Stimulated activated CD8-positive, alpha-beta memory T cell treated with anti-CD3 and anti-CD28 coated beads, Interleukin-7, amount 100 ng/mL, for 24 hours (primary cell): ENCODE measurements around the gene KRT33A.
"Not testable (repeated sequence)": the region's sequence is repeated elsewhere in the genome, so short reads cannot be mapped to it uniquely, and the experiment has no call there.

ENCODE experiments used
- DNase-seq: peaks from one replicate; pipeline ENCODE4 v3.0.0-alpha.2; 2020; ENCODE audit warnings: low read depth

Gene KRT33A

DNA sequence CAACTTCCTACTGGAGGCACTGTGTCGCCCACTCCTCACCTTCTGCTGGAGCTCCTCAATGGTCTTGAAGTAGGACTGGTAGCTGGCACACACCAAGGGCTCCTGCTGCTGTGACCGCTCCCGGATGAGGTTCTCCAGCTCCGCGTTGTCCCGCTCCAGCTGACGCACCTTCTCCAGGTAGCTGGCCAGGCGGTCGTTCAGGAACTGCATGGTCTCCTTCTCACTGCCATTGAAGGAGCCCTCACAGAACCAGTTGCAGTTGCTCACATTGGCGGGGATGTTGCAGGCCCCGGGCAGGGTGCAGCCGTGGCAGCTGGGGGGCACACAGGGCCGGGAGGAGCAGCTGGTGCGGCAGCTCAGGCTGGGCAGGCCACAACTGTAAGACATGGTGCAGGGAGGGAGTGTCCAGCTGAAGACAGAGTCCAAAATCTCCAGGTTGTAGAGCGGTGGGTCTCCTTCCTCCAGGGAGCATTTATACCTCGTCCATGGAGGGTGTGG is at the start of gene KRT33A:
Gene KRT33A (minus strand): TSS at position 448 of the 498 bp plus-strand sequence. CDS start 61 bp downstream, at position 387.
- DNase-seq, result not testable (repeated sequence)

DNA sequence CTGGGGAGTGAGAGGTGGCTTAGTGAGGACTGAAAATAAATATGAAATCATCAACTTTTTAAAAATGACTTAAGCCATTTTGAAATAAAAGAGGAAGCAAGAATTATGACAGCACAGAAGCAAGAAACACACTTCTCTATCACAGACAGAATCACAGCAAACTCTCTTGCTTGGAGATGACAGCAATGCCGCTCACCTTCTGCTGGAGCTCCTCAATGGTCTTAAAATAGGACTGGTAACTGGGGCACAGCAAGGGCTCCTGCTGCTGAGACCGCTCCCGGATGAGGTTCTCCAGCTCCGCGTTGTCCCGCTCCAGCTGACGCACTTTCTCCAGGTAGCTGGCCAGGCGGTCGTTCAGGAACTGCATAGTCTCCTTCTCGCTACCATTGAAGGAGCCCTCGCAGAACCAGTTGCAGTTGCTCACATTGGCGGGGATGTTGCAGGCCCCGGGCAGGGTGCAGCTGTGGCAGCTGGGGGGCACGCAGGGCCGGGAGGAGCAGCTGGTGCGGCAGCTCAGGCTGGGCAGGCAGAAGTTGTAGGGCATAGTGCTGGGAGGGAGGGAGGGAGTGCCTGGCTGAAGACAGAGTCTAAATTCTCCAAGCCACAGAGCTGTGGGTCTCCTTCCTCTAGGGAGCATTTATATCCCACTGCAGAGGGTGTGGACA is 46.5 kb upstream of the KRT33A start, which contains the start of gene KRT31:
Gene KRT31 (minus strand): TSS at position 613 of the 665 bp plus-strand sequence. CDS start 69 bp downstream, at position 544.
- no peak for DNase-seq

DNA sequence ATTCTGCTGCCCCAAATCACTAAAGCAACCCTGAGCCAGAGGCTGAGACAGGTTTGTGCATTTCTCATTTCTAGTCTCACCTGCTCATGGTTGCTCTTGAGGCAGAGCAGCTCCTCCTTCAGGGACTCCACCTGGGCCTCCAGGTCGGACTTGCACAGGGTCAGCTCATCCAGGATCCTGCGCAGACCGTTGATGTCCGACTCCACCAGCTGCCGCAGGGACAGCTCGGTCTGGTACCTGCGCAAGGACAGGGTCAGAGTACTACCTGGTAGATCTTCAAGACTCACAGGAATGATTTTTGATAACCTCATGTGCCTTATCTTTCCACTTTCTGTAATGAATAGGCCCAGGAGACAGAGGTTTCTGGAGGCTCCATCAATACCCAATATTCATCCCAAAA is 45.7 kb upstream of the KRT33A start:
- DNase-seq, result no peak

DNA sequence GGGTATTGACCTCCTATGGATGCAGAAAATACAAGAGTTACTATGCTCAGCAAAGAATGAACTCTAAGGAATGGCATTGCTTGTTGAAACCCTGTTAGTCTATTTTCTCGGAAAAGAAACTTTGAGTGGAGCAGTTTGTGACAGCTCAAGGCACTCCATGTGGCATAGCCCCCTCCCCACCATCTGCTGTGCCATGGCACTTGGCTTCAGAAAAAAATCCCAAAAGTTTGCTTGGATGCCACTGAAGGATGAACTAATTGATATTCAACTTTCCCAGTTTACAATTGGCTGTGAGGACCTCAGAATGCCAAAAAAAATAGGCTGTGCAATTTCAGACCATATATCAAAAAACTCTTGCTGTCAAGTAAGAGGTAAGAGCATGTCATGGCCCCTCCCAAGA is 45.0 kb upstream of the KRT33A start:
- no peak for DNase-seq

DNA sequence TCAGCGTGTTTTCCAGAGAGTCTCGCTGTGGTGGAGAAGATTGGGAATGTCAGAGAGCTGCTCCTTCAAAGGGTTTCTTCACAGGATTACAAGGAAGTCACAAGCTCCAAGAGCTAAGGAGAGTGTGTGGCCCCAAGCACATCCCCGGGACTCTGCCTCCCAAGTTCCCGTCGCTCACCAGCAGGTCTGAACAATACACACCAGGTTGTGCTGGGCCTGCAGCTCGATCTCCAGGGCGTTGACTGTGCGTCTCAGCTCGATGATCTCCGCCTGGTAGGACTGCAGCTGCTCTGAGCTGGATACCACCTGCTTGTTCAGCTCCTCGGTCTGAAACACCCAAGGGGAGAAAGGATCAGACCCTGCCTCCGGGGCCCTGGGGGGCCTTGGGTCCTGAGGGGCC is 44.4 kb upstream of the KRT33A start:
- not testable (repeated sequence) for DNase-seq

DNA sequence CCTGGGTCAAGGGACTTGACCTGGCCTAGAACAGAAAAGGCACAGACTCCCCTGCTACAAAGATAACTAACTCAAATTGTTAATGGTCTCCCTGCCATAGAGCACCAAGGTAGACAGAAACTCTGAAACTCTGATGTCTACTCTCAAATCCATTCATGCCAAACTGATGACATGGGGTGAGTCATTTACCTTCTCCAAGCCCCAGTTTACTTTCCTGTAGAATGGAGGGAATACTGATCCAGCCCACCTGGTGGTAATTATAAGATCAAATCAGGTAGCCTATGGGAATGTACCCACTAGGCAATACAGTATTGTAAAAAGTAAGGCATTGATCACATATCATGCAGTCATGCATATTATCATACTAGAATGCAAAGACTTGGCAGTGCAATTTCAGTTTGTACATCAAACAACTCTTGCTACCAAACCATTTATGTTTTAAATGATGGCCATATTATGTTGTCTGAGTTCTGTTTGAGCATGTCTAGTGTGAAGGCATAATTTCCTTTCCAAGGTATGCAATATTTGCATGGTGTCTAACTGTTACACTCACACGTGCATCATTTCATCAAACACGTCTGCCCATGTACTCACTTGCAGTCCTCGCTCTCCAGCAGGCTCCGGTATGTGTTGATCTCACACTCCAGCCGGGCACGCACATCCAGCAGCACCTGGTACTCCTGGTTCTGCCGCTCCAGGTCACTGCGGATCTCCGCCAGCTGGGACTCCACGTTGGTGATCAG is 43.8 kb upstream of the KRT33A start:
- no peak for DNase-seq

DNA sequence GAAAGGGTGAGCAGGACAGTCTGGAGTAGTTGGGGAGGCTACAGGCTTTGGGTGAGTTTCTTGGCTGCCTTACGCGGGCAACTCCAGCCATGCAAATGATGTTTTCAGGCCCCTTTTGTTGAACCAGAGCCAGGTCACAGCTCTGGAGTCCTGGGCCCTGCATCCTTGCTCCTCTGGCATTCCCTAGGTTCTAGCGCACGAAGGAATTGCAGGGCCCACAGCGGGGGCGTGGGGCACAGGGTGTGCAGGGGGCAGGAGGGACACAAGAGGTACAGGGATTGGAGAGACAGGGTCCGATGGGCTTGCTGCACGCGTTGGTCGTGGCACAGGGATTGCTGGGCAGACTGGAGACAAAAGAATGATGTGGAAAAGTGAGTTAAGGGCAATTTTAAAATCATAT is 43.2 kb upstream of the KRT33A start:
- no peak for DNase-seq

DNA sequence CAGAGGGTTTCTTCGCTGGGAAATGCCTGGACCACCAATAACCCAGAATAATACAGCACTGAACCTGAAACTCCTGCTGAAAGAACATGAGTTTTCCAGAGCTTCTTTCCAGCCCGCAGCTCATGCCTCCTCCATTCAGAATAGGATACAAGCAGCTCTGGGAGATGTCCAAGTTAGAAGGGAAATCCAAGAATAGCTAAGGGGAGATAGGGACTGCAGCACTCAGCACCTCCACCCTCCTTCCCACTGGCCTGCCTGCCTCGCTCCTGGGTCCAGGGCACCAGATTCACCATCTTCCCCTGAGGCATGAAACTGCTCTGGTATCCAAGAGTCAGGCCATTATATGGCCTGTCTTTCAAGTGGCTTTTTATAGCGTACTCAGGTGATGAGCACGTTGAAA is 42.7 kb upstream of the KRT33A start:
- no peak for DNase-seq

DNA sequence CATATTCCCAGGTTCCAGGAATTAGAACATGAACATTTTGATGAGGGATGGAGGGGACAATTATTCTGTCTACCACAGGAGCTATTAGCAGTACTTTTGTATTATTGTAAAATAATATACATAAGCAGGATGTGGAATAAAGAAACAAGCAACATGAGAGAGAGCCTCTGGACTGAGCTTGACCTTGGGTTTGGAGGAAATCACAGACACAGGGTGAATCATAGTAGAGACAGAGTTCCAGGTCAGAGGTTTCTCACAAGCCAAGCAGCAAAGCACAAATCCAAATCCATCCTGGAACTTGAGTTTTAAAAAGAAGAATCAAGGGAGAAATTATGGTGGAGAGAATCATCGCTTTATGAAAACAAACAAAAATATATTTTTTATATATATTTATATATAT is 41.6 kb upstream of the KRT33A start:
- DNase-seq, result no peak

DNA sequence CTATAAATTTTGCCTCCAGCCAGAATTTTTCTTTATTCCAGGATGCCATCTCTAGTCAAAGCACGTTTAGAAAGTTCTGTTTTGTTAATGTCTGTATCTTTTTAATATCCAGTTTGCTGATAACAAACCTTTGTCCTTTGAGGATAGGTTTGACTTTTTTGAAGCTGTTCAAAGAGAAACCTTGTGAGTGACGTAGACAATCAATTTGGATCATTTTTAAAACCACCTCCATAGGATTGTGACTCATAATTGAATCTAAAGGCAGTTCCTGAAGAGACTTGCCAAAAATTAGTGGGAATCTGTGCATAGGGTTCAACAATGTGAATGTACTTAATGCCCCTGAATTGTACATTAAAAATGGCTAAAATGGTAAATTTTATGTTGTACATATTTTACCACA is 40.9 kb upstream of the KRT33A start:
- no peak for DNase-seq

DNA sequence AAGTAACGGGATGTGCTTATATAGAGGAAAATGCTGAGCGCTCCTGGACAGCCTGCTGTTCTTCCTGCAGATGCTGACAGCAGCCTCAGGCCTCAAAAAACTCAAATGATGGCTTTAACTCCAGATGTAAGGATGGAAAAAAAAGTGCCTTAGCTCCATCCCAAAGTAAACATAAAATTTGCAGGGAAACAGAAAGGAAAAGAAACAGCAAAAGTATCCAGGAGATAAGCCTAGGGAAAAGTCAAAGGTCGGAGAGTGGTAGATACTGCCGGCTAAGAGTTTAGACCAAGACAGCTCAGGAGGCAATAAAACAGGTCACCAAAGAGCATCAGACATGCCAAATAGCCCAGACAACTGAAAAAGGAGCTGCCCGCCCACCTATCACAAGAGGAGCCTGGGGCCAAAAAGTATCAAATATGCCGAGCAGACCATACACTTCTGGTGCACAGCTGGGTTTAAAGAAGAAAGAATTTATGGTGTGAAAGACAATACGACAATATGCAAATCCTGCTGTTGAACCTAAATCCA is 39.8 kb upstream of the KRT33A start:
- no peak for DNase-seq

DNA sequence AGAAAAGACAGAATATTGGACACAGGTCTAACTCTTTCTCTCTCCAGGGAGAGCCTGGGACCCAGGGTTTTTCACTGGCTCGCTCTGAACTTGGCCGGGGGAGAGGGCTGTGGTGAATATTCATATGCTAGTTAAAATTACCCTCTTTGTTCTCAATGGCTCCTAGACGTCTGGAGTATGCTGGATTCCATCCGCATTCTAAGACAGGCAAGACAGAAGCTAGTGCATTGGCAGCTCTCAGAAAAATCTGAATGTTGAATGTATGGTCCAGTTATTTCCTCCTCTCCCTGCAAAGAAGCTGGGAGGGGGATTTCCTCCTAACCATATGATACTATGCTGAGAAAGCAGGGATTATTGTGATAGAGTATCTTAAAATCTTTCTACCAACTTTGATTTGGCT is 37.0 kb upstream of the KRT33A start:
- no peak for DNase-seq

DNA sequence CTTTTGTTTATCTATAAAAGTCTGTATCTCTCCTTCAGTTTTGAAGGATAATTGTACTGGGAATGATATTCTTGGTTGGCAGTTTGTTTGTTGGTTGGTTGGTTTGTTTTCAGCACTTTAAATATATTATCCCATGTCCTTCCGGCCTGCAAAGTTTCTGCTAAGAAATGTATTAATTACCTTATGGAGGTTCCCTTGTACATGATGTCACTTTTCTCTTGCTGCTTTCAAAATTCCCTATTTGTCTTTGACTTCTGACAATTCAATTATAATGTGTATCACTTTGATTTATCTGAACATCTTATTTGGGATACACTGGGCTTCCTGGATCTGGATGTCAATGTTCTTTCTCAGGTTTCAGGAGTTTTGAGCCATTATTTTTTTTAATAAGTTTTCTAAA is 35.6 kb upstream of the KRT33A start:
- no peak for DNase-seq

DNA sequence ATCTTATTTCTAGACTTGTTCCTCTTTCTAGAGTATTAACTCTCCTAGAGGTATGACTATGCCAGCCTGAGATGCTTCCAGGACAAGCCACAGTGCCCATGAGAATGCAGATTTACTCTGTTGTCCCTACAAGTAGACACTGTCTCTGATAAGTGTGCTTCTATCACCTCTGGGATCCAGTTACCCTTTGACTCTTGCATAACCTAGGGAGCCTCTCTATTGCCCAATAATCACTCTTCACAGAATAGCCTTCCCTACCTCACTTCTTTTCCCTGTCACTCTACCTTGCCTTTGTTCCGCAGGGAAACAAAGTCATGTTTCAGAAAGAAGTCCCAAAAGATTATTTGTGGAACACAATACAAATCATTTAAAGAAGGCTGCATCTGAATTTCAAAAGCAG is 33.1 kb upstream of the KRT33A start:
- no peak for DNase-seq

DNA sequence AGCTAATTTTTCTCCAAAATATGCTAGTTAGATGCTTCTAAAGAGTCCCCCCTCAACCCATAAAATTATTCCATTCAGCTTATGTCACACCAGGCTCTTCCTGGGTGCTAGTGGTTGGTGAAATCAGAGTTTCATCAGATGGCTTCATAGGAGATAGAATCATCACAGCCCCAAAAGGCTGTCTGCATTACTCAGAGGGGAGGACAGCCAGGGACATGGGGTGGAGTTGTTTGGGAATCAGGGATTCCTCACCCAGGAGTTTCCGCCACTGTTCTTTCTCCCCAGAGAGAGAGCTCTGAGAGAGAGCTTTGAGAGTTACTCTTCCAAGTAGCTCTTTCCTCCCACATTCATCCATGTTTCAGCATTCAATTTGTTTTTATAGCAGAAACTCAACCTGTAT is 31.8 kb upstream of the KRT33A start:
- no peak for DNase-seq

DNA sequence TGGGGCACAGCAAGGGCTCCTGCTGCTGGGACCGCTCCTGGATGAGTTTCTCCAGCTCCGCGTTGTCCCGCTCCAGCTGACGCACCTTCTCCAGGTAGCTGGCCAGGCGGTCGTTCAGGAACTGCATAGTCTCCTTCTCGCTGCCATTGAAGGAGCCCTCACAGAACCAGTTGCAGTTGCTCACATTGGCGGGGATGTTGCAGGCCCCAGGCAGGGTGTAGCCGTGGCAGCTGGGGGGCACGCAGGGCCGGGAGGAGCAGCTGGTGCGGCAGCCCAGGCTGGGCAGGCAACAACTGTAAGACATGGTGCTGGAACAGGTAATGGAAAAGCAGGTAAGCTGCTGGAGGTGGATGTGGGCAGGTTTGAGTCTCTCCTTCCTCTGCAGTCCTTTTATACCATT is 31.3 kb upstream of the KRT33A start, which contains the start of gene KRT34:
Gene KRT34 (minus strand): TSS at position 364 of the 400 bp plus-strand sequence. CDS start 60 bp downstream, at position 304.
- DNase-seq, result not testable (repeated sequence)

DNA sequence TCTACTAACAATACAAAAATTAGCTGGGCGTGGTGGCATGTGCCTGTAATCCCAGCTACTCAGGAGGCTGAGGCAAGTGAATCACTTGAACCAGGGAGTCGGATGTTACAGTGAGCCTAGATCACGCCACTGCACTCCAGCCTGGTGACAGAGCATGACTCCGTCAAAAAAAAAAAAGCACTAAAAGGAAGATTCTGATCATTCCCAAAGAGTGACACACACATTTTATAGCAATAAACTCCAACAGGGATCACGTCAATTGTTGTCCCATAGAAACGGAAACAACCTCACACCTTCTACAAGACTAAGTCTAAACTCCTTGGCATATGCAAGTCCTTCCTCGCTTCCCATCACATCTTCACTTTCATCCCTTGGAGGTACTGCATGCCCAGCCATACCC is 29.5 kb upstream of the KRT33A start:
- not testable (repeated sequence) for DNase-seq

DNA sequence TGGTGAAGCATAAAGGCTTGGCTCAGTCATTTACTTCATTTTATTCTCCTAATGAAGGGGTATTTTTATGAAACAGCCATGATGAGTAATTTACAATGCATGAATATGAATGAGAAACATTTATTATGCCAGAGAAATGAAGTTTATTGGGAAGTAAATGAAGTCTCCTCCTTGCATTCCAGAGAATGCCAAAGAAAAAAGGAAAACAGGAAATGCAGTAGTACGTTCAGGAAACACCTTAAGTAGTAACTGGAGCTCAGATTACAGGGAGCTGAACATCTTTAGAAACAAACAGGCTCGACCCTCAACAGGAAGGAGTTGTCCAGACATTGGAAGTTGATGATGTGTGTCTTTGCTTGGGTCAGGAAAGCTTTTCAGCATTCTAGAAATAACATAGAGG is 26.9 kb upstream of the KRT33A start:
- no peak for DNase-seq

DNA sequence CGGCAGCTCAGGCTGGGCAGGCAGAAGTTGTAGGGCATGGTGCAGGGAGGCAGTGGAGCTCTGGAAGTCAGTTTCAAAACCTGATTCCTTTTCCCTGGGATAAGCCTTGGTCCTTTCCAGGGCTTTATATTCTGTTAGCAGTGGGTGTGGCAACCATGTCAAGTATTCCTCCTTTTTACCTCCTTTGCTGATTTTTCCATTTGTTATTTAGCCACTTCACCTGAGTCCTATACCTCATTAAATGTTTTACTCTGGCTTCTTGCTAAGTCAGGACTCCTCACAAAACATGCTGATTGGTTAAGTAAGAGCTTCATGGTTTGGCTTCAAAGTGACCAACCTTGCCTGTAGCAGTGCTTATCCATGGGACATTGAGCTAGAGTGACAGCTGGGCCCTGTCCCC is 19.1 kb upstream of the KRT33A start, which contains the start of gene KRT33B:
Gene KRT33B (minus strand): TSS at position 101 of the 400 bp plus-strand sequence. CDS start 63 bp downstream, at position 38.
- no peak for DNase-seq

DNA sequence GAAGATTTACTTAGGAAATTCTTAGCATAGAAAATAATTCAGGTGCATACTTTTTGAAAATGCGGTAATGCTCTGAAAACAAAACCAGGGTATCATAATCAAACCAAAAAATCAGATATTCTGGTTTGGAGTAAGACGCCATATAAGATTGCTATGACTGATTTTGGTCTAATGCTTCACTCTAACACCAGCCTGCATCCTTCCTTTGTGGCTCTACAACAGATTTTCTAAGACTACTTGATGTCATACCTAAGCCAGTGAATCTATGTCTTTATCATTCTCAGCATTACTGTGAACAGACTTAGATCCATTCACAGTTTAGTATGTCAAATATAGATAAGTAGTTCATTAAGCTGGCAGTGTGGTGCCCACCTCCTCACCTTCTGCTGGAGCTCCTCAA is 18.4 kb upstream of the KRT33A start:
- no peak for DNase-seq

DNA sequence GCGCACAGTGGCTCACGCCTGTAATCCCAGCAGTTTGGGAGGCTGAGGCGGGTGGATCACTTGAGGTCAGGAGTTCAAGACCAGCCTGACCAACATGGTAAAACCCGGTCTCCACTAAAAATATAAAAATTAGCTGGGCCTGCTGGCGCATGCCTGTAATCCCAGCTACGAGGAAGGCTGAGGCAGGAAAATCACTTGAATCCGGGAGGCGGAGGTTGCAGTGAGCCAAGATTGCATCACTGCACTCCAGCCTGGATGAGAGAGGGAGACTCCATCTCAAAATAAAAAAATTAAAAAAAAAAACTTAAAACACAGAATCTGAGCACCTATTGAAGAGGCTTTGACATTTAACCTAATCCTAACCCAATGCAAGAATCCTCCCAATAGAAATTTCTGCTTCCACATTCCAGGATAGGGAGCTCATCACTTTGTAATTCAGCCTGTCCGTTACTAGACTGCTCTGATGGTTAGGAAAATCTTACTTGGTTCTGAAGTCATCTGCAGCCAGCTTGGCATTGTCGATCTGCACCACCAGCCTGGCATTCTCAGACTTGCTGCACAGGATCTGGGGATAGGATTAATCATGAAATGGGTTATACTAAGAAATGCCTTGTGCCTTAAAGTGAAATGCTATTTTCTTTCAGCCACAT is 16.9 kb upstream of the KRT33A start:
- no peak for DNase-seq

DNA sequence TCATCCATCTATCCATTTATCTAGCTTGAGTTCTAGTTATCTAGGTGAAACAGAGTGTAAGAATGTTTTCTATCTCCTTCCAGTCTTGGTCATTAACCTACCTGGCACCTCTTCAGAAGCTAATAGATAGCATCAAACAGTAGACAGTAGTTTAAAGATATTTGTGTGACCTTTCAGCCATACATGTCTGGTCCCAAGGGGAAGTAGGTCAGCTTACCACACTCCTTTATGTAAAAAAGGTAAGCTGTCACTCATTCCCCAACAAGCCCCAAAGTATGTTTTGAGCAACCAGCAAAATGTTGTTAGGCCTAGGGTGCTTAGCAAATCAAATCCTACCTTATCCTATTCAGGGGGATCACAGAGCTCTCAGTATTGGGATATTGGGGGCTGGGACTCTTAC is 15.4 kb upstream of the KRT33A start:
- DNase-seq, result no peak
